Liver (tissue), 9 donors: ENCODE data around the gene NOL4L. TPM values are rescaled to one million over a fixed set of nuclear protein-coding genes. Genes with fewer than 3 reads are reported as not detected.

Experiments used
- DNase-seq: peaks from one replicate; pipeline ENCODE4 v3.0.0-alpha.2; 2017; ENCODE audit warnings: low spot score
- H3K27ac ChIP-seq, 2 donors: one replicate each; pipeline ENCODE4 v1.7.0; 2013; ENCODE audit warnings: inconsistent platforms in 2 of 2, low read length in 2 of 2, control low read depth in 1 of 2, low read depth in 1 of 2, mild to moderate bottlenecking in 1 of 2
- H3K27me3 ChIP-seq, 4 donors: one replicate each; pipeline versions ENCODE4 v1.6.1 to v1.7.0; 2013; ENCODE audit warnings: low read length in 3 of 4, inconsistent platforms in 1 of 4, mild to moderate bottlenecking in 1 of 4, moderate library complexity in 1 of 4; ENCODE audit not compliant: control insufficient read depth in 4 of 4, insufficient read depth in 4 of 4
- H3K36me3 ChIP-seq, 4 donors: one replicate each; pipeline versions ENCODE4 v1.6.1 to v1.7.0; 2013; ENCODE audit warnings: low read length in 3 of 4, mild to moderate bottlenecking in 3 of 4, low read depth in 1 of 4, moderate library complexity in 1 of 4; ENCODE audit not compliant: control insufficient read depth in 4 of 4, insufficient read depth in 3 of 4
- H3K4me1 ChIP-seq, 4 donors: one replicate each; pipeline versions ENCODE4 v1.6.1 to v1.7.0; 2013; ENCODE audit warnings: low read length in 3 of 4, mild to moderate bottlenecking in 3 of 4, moderate library complexity in 1 of 4; ENCODE audit not compliant: control insufficient read depth in 4 of 4, insufficient read depth in 4 of 4
- H3K4me3 ChIP-seq, 3 donors: one replicate each; pipeline versions ENCODE4 v1.6.1 to v1.7.0; 2013; ENCODE audit warnings: low read length in 3 of 3, control low read depth in 1 of 3, low read depth in 1 of 3, mild to moderate bottlenecking in 1 of 3
- H3K9ac ChIP-seq, 2 donors: one replicate each; pipeline ENCODE4 v1.7.0; 2013; ENCODE audit warnings: low read length in 2 of 2, mild to moderate bottlenecking in 2 of 2, moderate library complexity in 2 of 2, control low read depth in 1 of 2, low read depth in 1 of 2
- H3K9me3 ChIP-seq, 4 donors: one replicate each; pipeline versions ENCODE4 v1.6.1 to v1.7.0; 2013; ENCODE audit warnings: low read length in 3 of 4; ENCODE audit not compliant: control insufficient read depth in 4 of 4
- CTCF ChIP-seq: fragments of 150-350 bp; IDR thresholded peaks from 2 replicates; pipeline ENCODE4 v1.5.1; 2017; ENCODE audit warnings: improper control_type of control experiment, low read depth, low read length; ENCODE audit not compliant: missing input control
- FOXA2 ChIP-seq: IDR thresholded peaks from 2 replicates; pipeline ENCODE4 v1.6.1; 2016; ENCODE audit warnings: antibody characterized with exemption
- HNF4A ChIP-seq, 2 donors: conservative IDR thresholded peaks; 2 replicates each; pipeline ENCODE4 v1.6.1; 2016; ENCODE audit warnings: antibody characterized with exemption in 2 of 2, mild to moderate bottlenecking in 2 of 2
- JUND ChIP-seq, 2 donors: IDR thresholded peaks; 2 replicates each; pipeline ENCODE4 v1.6.1; 2016; ENCODE audit warnings: antibody characterized with exemption in 2 of 2
- MAX ChIP-seq: IDR thresholded peaks from 2 replicates; pipeline ENCODE4 v1.6.1; 2016; ENCODE audit warnings: antibody characterized with exemption
- NR2F2 ChIP-seq: IDR thresholded peaks from 2 replicates; pipeline ENCODE4 v1.6.1; 2016; ENCODE audit warnings: antibody characterized with exemption
- REST ChIP-seq: IDR thresholded peaks from 2 replicates; pipeline ENCODE4 v1.6.1; 2016; ENCODE audit warnings: antibody characterized with exemption, mild to moderate bottlenecking
- RXRA ChIP-seq, 2 donors: IDR thresholded peaks; 2 replicates each; pipeline ENCODE4 v1.6.1; 2017 to 2018; ENCODE audit warnings: antibody characterized with exemption in 2 of 2, mild to moderate bottlenecking in 1 of 2
- SP1 ChIP-seq: IDR thresholded peaks from 2 replicates; pipeline ENCODE4 v1.6.1; 2018; ENCODE audit warnings: antibody characterized with exemption, mild to moderate bottlenecking
- WGBS: extraction: QIAGEN DNeasy Blood & Tissue Kit; methylation state at CpG from one replicate; pipeline ENCODE4 v1.1.7; 2013; 5-methylcytosine and 5-hydroxymethylcytosine counted together
- polyA plus RNA-seq, 2 donors: library from polyadenylated mRNA; stranded (reverse) in 1 of 2; unstranded in 1 of 2; fragments of 200-250 nt in 1 of 2; fragments of >200 nt in 1 of 2; fragmentation: Nextera tagmentation in 1 of 2; extraction: Ambion mirVana in 1 of 2; gene quantifications; one replicate each; pipeline versions ENCODE4 v1.2.1 to v1.2.3, GENCODE V29; 2013 to 2015
- total RNA-seq, 2 donors: library from RNA; depleted of rRNA; stranded (reverse); fragments of >200 nt; gene quantifications; one replicate each; pipeline ENCODE4 v1.2.3, GENCODE V29; 2014
- donor health status: healthy.
- donor health status: healthy.
- donor health status: healthy.
- donor health status: healthy.
- donor health status: healthy.

Gene NOL4L
- total and polyA plus RNA-seq, 4 donors, result 2.2 to 6.8 (median 4.3) TPM

GRCh38 chr20:32476684-32477593, 108.2 kb downstream of the NOL4L start:
- Histone ChIP-seq H3K4me1 (peaks cover 37 to 82% (median 58%) of the 10 kb centered on the region in 4 donors), H3K36me3 (no peaks in the 10 kb centered on the region), H3K9ac (no peak overlapping the region), H3K4me3 (no peak overlapping the region), H3K27me3 (no peaks in the 10 kb centered on the region), H3K27ac (no peak overlapping the region), H3K9me3 (no peaks in the 10 kb centered on the region)
- TF ChIP-seq FOXA2 (no peak), JUND (IDR thresholded peaks at IDR 0.05) (no peak), HNF4A (conservative IDR thresholded peaks at IDR 0.05) (peak in 1 of 2 donors; percentile 18), RXRA (IDR thresholded peaks at IDR 0.05) (peak in 1 of 2 donors; percentile 5)
- no peak for DNase-seq
- 69% methylated on average over 22 of the region's 22 CpGs for WGBS

GRCh38 chr20:32474967-32475811, 109.9 kb downstream of the NOL4L start:
- Histone ChIP-seq H3K9me3 (no peaks in the 10 kb centered on the region), H3K36me3 (no peaks in the 10 kb centered on the region), H3K9ac (peak overlapping the region in 1 of 2 donors; percentile 16), H3K4me1 (peaks cover 37 to 70% (median 51%) of the 10 kb centered on the region in 4 donors), H3K27ac (peak overlapping the region; percentile 68 to 75), H3K4me3 (peak overlapping the region in 1 of 3 donors; percentile 3), H3K27me3 (no peaks in the 10 kb centered on the region)
- TF ChIP-seq SP1 (peak; percentile 32), FOXA2 (no peak), NR2F2 (peak; percentile 59), CTCF (no peak), REST (peak; percentile 16), MAX (peak; percentile 15), HNF4A (conservative IDR thresholded peaks at IDR 0.05) (no peak), RXRA (IDR thresholded peaks at IDR 0.05) (peak in 1 of 2 donors; percentile 22)
- 47% methylated on average over 28 of the region's 28 CpGs for WGBS
- peak; percentile 72 for DNase-seq
